ENCODE measurements around the gene TLR2. TPM values are rescaled to one million over a fixed set of nuclear protein-coding genes. Genes with fewer than 3 reads are reported as not detected.
A peak's percentile ranks its signal among the peaks of the same experiment; 100 is the strongest.

The TLR2 gene
- total RNA-seq, 1 donor from 2014 or later, result 0.28 TPM

DNA sequence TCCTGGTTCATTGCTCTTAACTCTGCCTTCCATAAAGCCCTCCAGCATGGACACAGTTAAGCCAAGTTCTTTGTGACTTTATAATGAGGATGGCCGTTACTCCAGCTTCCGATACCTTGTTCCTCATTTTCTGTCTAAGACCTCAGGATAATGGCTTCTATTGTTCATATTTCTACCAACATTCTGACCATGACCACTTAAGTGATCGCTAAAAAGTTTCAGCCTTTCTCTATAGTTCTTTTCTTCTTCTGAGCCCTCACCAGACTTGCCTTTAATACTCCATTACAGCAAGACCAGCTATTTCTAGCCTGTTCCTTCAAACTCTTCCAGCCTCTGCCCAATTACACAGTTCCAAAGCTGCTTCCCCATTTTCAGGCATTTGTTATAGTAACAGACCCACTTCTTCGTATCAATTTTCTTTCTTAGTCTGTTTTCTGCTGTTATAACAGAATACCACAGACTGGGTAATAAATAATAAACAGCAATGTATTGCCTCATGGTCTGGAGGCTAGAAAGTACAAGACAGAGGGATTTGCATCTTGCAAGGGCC lies 63.4 kb downstream of the TLR2 start:
- Mint-ChIP-seq H3K27ac (ENCODE audit: unreplicated experiment) (peak overlapping the region; percentile 53), H3K4me3 (no peak overlapping the region), H3K27me3 (ENCODE audit: low read depth) (no peaks in the 10 kb centered on the region), H3K9me3 (no peaks in the 10 kb centered on the region), H3K4me1 (peaks cover 21% of the 10 kb centered on the region), H3K36me3 (ENCODE audit: low read depth) (peaks cover 21% of the 10 kb centered on the region)
- DNase-seq (ENCODE audit: low read depth, low spot score), result no peak
- no peak for TF ChIP-seq CTCF (conservative IDR thresholded peaks at IDR 0.05)

DNA sequence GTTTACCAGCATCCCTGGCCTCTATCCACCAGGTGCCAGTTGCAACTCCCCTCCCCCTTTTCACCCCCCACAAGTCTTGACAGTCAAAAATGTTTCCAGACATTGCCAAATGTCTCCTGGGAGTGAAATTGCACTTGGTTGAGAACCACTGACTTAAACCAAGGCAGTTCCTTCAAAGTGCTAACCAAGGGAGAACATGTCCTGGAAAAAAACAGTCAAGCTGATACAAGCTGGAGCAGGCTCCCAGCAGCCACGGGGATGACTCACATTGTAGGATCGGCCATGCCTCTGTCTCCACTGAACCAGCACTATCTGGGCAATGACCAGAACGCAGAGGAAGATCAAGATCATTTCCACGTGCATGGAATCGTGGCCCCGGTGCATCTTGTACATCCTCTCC lies 64.3 kb downstream of the TLR2 start:
- Mint-ChIP-seq H3K36me3 (ENCODE audit: low read depth) (peaks cover 20% of the 10 kb centered on the region), H3K27me3 (ENCODE audit: low read depth) (no peaks in the 10 kb centered on the region), H3K4me3 (no peak overlapping the region), H3K4me1 (peaks cover 26% of the 10 kb centered on the region), H3K9me3 (no peaks in the 10 kb centered on the region), H3K27ac (ENCODE audit: unreplicated experiment) (no peak overlapping the region)
- DNase-seq (ENCODE audit: low read depth, low spot score), result no peak
- TF ChIP-seq CTCF (conservative IDR thresholded peaks at IDR 0.05), result no peak

- Mint-ChIP-seq H3K27ac (ENCODE audit: unreplicated experiment) (no peak overlapping the region), H3K4me1 (peaks cover 28% of the 10 kb centered on the region), H3K4me3 (no peak overlapping the region), H3K36me3 (ENCODE audit: low read depth) (peaks cover 23% of the 10 kb centered on the region), H3K27me3 (ENCODE audit: low read depth) (no peaks in the 10 kb centered on the region), H3K9me3 (no peaks in the 10 kb centered on the region)
- peak; percentile 82 for DNase-seq (ENCODE audit: low read depth, low spot score)
- peak; percentile 84 for TF ChIP-seq CTCF (conservative IDR thresholded peaks at IDR 0.05)
Observed at GRCh38 chr4:153750197-153750817, 66.2 kb downstream of the TLR2 start.

DNA sequence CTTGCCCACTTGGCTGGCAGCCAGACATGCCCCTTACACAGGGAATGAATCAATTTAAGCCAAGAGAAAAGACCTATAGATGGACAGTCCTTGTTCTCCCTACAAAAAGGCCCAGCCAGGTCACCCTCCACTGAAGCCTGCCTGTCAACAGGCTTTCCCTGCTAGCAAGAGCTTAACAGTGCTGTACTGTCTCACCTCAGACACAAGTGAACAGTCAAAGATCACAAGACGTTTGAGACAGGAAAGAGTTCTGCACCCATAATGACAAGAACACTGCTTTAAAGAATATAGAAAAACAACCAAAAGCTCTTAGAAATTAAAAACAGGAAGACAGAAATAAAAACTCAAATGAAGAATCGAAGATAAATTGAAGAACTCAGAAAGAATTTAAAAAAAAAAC lies 71.1 kb downstream of the TLR2 start:
- Mint-ChIP-seq H3K27me3 (ENCODE audit: low read depth) (no peaks in the 10 kb centered on the region), H3K4me3 (peak overlapping the region; percentile 29), H3K27ac (ENCODE audit: unreplicated experiment) (no peak overlapping the region), H3K4me1 (peaks cover 46% of the 10 kb centered on the region), H3K36me3 (ENCODE audit: low read depth) (peaks cover 31% of the 10 kb centered on the region), H3K9me3 (no peaks in the 10 kb centered on the region)
- no peak for TF ChIP-seq CTCF (conservative IDR thresholded peaks at IDR 0.05)
- DNase-seq (ENCODE audit: low read depth, low spot score), result no peak

Other genes starting within 250 kb of the TLR2 start
- gene TMEM131L, start 217.9 kb upstream of the TLR2 start, total RNA-seq, result 36.1 and 36.6 TPM in 2 replicates
- gene RNF175, start 75.7 kb downstream of the TLR2 start, total RNA-seq, result 25.7 and 26.6 TPM in 2 replicates
- 197 and 203 TPM in 2 replicates for gene SFRP2, start 104.8 kb downstream of the TLR2 start, total RNA-seq

All from neural crest cell (in vitro differentiated cells).